Measurements from ENCODE around the gene SGPL1.
"Not testable (repeated sequence)": the region's sequence is repeated elsewhere in the genome, so short reads cannot be mapped to it uniquely, and the experiment has no call there.

The SGPL1 gene

GRCh38 chr10:70815504-70816219 is at the start of gene SGPL1:
Gene SGPL1, plus strand, starts transcription at chr10:70815948. Its CDS starts 906 bp downstream, at chr10:70816854.
- H3K4me3 Mint-ChIP-seq: peak within 1 kb of the TSS; percentile 96 to 97
- peaks cover 10 to 19% of the 10 kb centered on the region in 2 donors for H3K36me3 Mint-ChIP-seq
- peak within 1 kb of the TSS; percentile 94 for H3K27ac Mint-ChIP-seq
- no peaks in the 10 kb centered on the region for H3K9me3 Mint-ChIP-seq
- H3K27me3 Mint-ChIP-seq: no peaks in the 10 kb centered on the region
- DNase-seq: peak; percentile 82
- peak; percentile 89 to 92 for ATAC-seq (replicated peaks)
- H3K4me1 Mint-ChIP-seq: peaks cover 36 to 62% of the 10 kb centered on the region in 2 donors

- not testable (repeated sequence) for DNase-seq; H3K36me3 Mint-ChIP-seq; ATAC-seq (replicated peaks); H3K27ac Mint-ChIP-seq; H3K4me1 Mint-ChIP-seq; H3K4me3 Mint-ChIP-seq
- H3K9me3 Mint-ChIP-seq: peaks cover 13 to 16% of the 10 kb centered on the region in 2 donors
- peaks cover 6 to 12% of the 10 kb centered on the region in 2 donors for H3K27me3 Mint-ChIP-seq
Observed at GRCh38 chr10:70768026-70768685, 47.6 kb upstream of the SGPL1 start.

- no peak overlapping the region for H3K4me3 Mint-ChIP-seq
- no peak overlapping the region for H3K27ac Mint-ChIP-seq
- no peak for DNase-seq
- no peaks in the 10 kb centered on the region for H3K4me1 Mint-ChIP-seq
- H3K36me3 Mint-ChIP-seq: peaks cover 0 to 2% of the 10 kb centered on the region in 2 donors
- H3K9me3 Mint-ChIP-seq: peaks cover 13 to 16% of the 10 kb centered on the region in 2 donors
- H3K27me3 Mint-ChIP-seq: peaks cover 6 to 12% of the 10 kb centered on the region in 2 donors
- ATAC-seq (replicated peaks): no peak
Observed at GRCh38 chr10:70769121-70769520, 46.6 kb upstream of the SGPL1 start.

- peaks cover 0 to 2% of the 10 kb centered on the region in 2 donors for H3K36me3 Mint-ChIP-seq
- H3K9me3 Mint-ChIP-seq: peaks cover 13 to 16% of the 10 kb centered on the region in 2 donors
- H3K4me1 Mint-ChIP-seq: no peaks in the 10 kb centered on the region
- H3K27me3 Mint-ChIP-seq: peaks cover 6 to 12% of the 10 kb centered on the region in 2 donors
- H3K4me3 Mint-ChIP-seq: no peak overlapping the region
- DNase-seq: no peak
- no peak for ATAC-seq (replicated peaks)
- no peak overlapping the region for H3K27ac Mint-ChIP-seq
Observed at GRCh38 chr10:70770001-70770400, 45.7 kb upstream of the SGPL1 start.

- ATAC-seq (replicated peaks); H3K4me3 Mint-ChIP-seq; H3K4me1 Mint-ChIP-seq; DNase-seq; H3K27ac Mint-ChIP-seq; H3K36me3 Mint-ChIP-seq: not testable (repeated sequence)
- peaks cover 6 to 12% of the 10 kb centered on the region in 2 donors for H3K27me3 Mint-ChIP-seq
- peaks cover 7 to 11% of the 10 kb centered on the region in 2 donors for H3K9me3 Mint-ChIP-seq
Observed at GRCh38 chr10:70770516-70770915, 45.2 kb upstream of the SGPL1 start.

GRCh38 chr10:70771311-70772194 is 44.2 kb upstream of the SGPL1 start:
- DNase-seq (no peak), ATAC-seq (replicated peaks) (no peak)
- Mint-ChIP-seq H3K4me1 (no peaks in the 10 kb centered on the region), H3K27ac (no peak overlapping the region), H3K36me3 (peaks cover 0 to 2% of the 10 kb centered on the region in 2 donors), H3K4me3 (no peak overlapping the region), H3K9me3 (peaks cover 4% of the 10 kb centered on the region in 2 donors), H3K27me3 (peaks cover 3 to 10% of the 10 kb centered on the region in 2 donors)

- no peaks in the 10 kb centered on the region for H3K4me1 Mint-ChIP-seq
- H3K4me3 Mint-ChIP-seq: no peak overlapping the region
- DNase-seq: no peak
- no peak overlapping the region for H3K27ac Mint-ChIP-seq
- H3K36me3 Mint-ChIP-seq: no peaks in the 10 kb centered on the region
- ATAC-seq (replicated peaks): no peak
- peaks cover 0 to 2% of the 10 kb centered on the region in 2 donors for H3K27me3 Mint-ChIP-seq
- H3K9me3 Mint-ChIP-seq: no peaks in the 10 kb centered on the region
Observed at GRCh38 chr10:70772627-70773026, 43.1 kb upstream of the SGPL1 start.

- Mint-ChIP-seq H3K27ac (no peak overlapping the region), H3K27me3 (no peaks in the 10 kb centered on the region), H3K4me1 (no peaks in the 10 kb centered on the region), H3K4me3 (no peak overlapping the region), H3K36me3 (no peaks in the 10 kb centered on the region), H3K9me3 (no peaks in the 10 kb centered on the region)
- DNase-seq: no peak
- no peak for ATAC-seq (replicated peaks)
Observed at GRCh38 chr10:70773461-70773860, 42.3 kb upstream of the SGPL1 start.

GRCh38 chr10:70773965-70774809 is 41.6 kb upstream of the SGPL1 start:
- ATAC-seq (replicated peaks): no peak
- Mint-ChIP-seq H3K27ac (no peak overlapping the region), H3K27me3 (no peaks in the 10 kb centered on the region), H3K36me3 (no peaks in the 10 kb centered on the region), H3K4me3 (no peak overlapping the region), H3K9me3 (no peaks in the 10 kb centered on the region), H3K4me1 (no peaks in the 10 kb centered on the region)
- DNase-seq: no peak

GRCh38 chr10:70774810-70775678 is 40.7 kb upstream of the SGPL1 start:
- Mint-ChIP-seq H3K36me3 (no peaks in the 10 kb centered on the region), H3K27me3 (no peaks in the 10 kb centered on the region), H3K27ac (no peak overlapping the region), H3K4me1 (no peaks in the 10 kb centered on the region), H3K4me3 (no peak overlapping the region), H3K9me3 (no peaks in the 10 kb centered on the region)
- ATAC-seq (replicated peaks) (no peak), DNase-seq (no peak)

- no peak overlapping the region for H3K27ac Mint-ChIP-seq
- no peaks in the 10 kb centered on the region for H3K9me3 Mint-ChIP-seq
- DNase-seq: no peak
- no peak for ATAC-seq (replicated peaks)
- H3K4me1 Mint-ChIP-seq: no peaks in the 10 kb centered on the region
- H3K36me3 Mint-ChIP-seq: no peaks in the 10 kb centered on the region
- H3K4me3 Mint-ChIP-seq: no peak overlapping the region
- no peaks in the 10 kb centered on the region for H3K27me3 Mint-ChIP-seq
Observed at GRCh38 chr10:70775679-70776454, 39.9 kb upstream of the SGPL1 start.

GRCh38 chr10:70776455-70777005 is 39.2 kb upstream of the SGPL1 start:
- no peaks in the 10 kb centered on the region for H3K27me3 Mint-ChIP-seq
- no peak overlapping the region for H3K4me3 Mint-ChIP-seq
- no peaks in the 10 kb centered on the region for H3K9me3 Mint-ChIP-seq
- no peak for DNase-seq
- no peaks in the 10 kb centered on the region for H3K4me1 Mint-ChIP-seq
- no peak for ATAC-seq (replicated peaks)
- no peak overlapping the region for H3K27ac Mint-ChIP-seq
- H3K36me3 Mint-ChIP-seq: no peaks in the 10 kb centered on the region

All from stimulated activated naive B cell treated with anti-CD40 and anti-IgM and Interleukin-4, amounts not matched to agents 10 μg/mL and 1 μg/mL and 100 μg/mL, for 72 hours (primary cell).